Liver (tissue), 3 donors: ENCODE measurements around the gene WWOX.

Experiments used
- CTCF ChIP-seq: fragments of 150-350 bp; IDR thresholded peaks from 2 replicates; pipeline ENCODE4 v1.5.1; 2017; ENCODE audit warnings: improper control_type of control experiment, low read depth, low read length; ENCODE audit not compliant: missing input control
- GABPA ChIP-seq, 2 donors: IDR thresholded peaks in 1 of 2; conservative IDR thresholded peaks in 1 of 2; 2 replicates each; pipeline ENCODE4 v1.6.1; 2016; ENCODE audit warnings: antibody characterized with exemption in 2 of 2, mild to moderate bottlenecking in 1 of 2, moderate library complexity in 1 of 2
- TF ChIP-seq, protein P1 (sequence below): IDR thresholded peaks from 2 replicates; pipeline ENCODE4 v1.6.1; 2016; ENCODE audit warnings: antibody characterized with exemption
- donor health status: healthy.
- donor health status: healthy.

DNA sequence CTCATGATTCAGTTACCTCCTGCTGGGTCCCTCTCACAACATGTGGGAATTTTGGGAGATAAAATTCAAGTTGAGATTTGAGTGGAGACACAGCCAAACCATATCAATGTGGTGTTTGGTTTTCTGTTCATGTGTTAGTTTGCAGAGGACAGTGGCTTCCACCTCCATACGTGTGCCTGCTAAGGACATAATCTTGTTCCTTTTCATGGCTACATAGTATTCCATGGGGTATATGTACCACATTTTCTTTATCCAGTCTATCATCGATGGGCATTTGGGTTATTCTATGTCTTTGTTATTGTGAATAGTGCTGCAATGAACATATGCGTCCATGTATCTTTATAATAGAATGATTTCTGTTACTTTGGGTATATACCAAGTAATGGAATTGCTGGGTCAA lies 4.5 kb upstream of the WWOX start:
- TF ChIP-seq CTCF (no peak), GABPA (IDR thresholded peaks at IDR 0.05 in 1 of 2, conservative IDR thresholded peaks at IDR 0.05 in 1 of 2) (no peak)
- TF ChIP-seq, protein P1, sequence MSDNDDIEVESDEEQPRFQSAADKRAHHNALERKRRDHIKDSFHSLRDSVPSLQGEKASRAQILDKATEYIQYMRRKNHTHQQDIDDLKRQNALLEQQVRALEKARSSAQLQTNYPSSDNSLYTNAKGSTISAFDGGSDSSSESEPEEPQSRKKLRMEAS, result no peak
